ENCODE results near the gene PLEKHG2. TPM values are rescaled to one million over a fixed set of nuclear protein-coding genes. Genes with fewer than 3 reads are reported as not detected.
"Not testable (repeated sequence)": the region's sequence is repeated elsewhere in the genome, so short reads cannot be mapped to it uniquely, and the experiment has no call there.

The PLEKHG2 gene
- total RNA-seq: 9.0 TPM
- long read RNA-seq: 0 reads

GRCh38 chr19:39412100-39412866, at the start of gene PLEKHG2:
Gene PLEKHG2 (plus strand): TSS chr19:39412669. CDS start chr19:39414087, 1,418 bp downstream.
- ATAC-seq (ENCODE audit: poor library complexity) (peak; percentile 60), DNase-seq (peak; percentile 97)
- intact Hi-C loops (cut with DNase I): no loop called here

- DNase-seq (no peak), ATAC-seq (ENCODE audit: poor library complexity) (peak; percentile 30)
- intact Hi-C loops (cut with DNase I): no loop called here
Observed at GRCh38 chr19:39362682-39363657, 49.5 kb upstream of the PLEKHG2 start.

- DNase-seq (peak; percentile 72), ATAC-seq (ENCODE audit: poor library complexity) (peak; percentile 77)
- intact Hi-C loops (cut with DNase I): no loop called here
Observed at GRCh38 chr19:39363901-39364457, 48.5 kb upstream of the PLEKHG2 start.

GRCh38 chr19:39365531-39365930, 46.9 kb upstream of the PLEKHG2 start:
- intact Hi-C loops (cut with DNase I): no loop called here
- ATAC-seq (ENCODE audit: poor library complexity) (no peak), DNase-seq (no peak)

GRCh38 chr19:39369200-39369599, 43.3 kb upstream of the PLEKHG2 start:
- intact Hi-C loops (cut with DNase I): no loop called here
- DNase-seq: no peak
- ATAC-seq (ENCODE audit: poor library complexity): no peak

GRCh38 chr19:39370735-39371134, 41.7 kb upstream of the PLEKHG2 start:
- no peak for ATAC-seq (ENCODE audit: poor library complexity)
- intact Hi-C loops (cut with DNase I): no loop called here
- no peak for DNase-seq

- intact Hi-C loops (cut with DNase I): no loop called here
- ATAC-seq (ENCODE audit: poor library complexity) (peak; percentile 95), DNase-seq (peak; percentile 87)
Observed at GRCh38 chr19:39372047-39372802, 40.2 kb upstream of the PLEKHG2 start.

GRCh38 chr19:39372941-39373340, 39.5 kb upstream of the PLEKHG2 start:
- ATAC-seq (ENCODE audit: poor library complexity) (peak; percentile 55), DNase-seq (no peak)
- intact Hi-C loops (cut with DNase I): no loop called here

- intact Hi-C loops (cut with DNase I): no loop called here
- ATAC-seq (ENCODE audit: poor library complexity): no peak
- no peak for DNase-seq
Observed at GRCh38 chr19:39375929-39376328, 36.5 kb upstream of the PLEKHG2 start.

- DNase-seq (no peak), ATAC-seq (ENCODE audit: poor library complexity) (no peak)
- intact Hi-C loops (cut with DNase I): no loop called here
Observed at GRCh38 chr19:39377373-39378362, 34.8 kb upstream of the PLEKHG2 start.

GRCh38 chr19:39379366-39379765, 33.1 kb upstream of the PLEKHG2 start:
- DNase-seq; intact Hi-C loops (cut with DNase I); ATAC-seq (ENCODE audit: poor library complexity): not testable (repeated sequence)

- DNase-seq (no peak), ATAC-seq (ENCODE audit: poor library complexity) (no peak)
- intact Hi-C loops (cut with DNase I): no loop called here
Observed at GRCh38 chr19:39379865-39380396, 32.5 kb upstream of the PLEKHG2 start.

- intact Hi-C loops (cut with DNase I): no loop called here
- DNase-seq (no peak), ATAC-seq (ENCODE audit: poor library complexity) (no peak)
Observed at GRCh38 chr19:39380521-39381502, 31.7 kb upstream of the PLEKHG2 start.

- ATAC-seq (ENCODE audit: poor library complexity) (no peak), DNase-seq (no peak)
- intact Hi-C loops (cut with DNase I): no loop called here
Observed at GRCh38 chr19:39381910-39382611, 30.4 kb upstream of the PLEKHG2 start.

GRCh38 chr19:39382991-39383828, 29.3 kb upstream of the PLEKHG2 start:
- no peak for ATAC-seq (ENCODE audit: poor library complexity)
- intact Hi-C loops (cut with DNase I): no loop called here

More at GRCh38 chr19:39382991-39383828, 29.3 kb upstream of the PLEKHG2 start:
- no peak for DNase-seq
